HEK293 (cell line): ENCODE measurements around the gene HNRNPUL2.

ENCODE experiments used
- GLI2 ChIP-seq: fragments of 450-650 bp; formaldehyde crosslinking; IDR thresholded peaks from 2 replicates; pipeline ENCODE4; 2017; ENCODE audit warnings: missing biosample characterization, missing genetic modification characterization, low read depth, borderline replicate concordance
- HIC1 ChIP-seq: fragments of 450-650 bp; formaldehyde crosslinking; IDR thresholded peaks from 2 replicates; pipeline ENCODE4 v1.5.1; 2016; ENCODE audit warnings: missing biosample characterization, missing genetic modification characterization
- INSM2 ChIP-seq: fragments of 450-650 bp; formaldehyde crosslinking; IDR thresholded peaks from 2 replicates; pipeline ENCODE4 v1.5.1; 2016; ENCODE audit warnings: missing biosample characterization, missing genetic modification characterization
- MYNN ChIP-seq: fragments of 450-650 bp; formaldehyde crosslinking; IDR thresholded peaks from 2 replicates; pipeline ENCODE4 v1.5.1; 2016; ENCODE audit warnings: missing biosample characterization, missing genetic modification characterization, borderline replicate concordance
- TSHZ1 ChIP-seq: fragments of 450-650 bp; formaldehyde crosslinking; IDR thresholded peaks from 2 replicates; pipeline ENCODE4 v1.5.1; 2016; ENCODE audit warnings: missing biosample characterization, missing genetic modification characterization, borderline replicate concordance
- ZBTB1 ChIP-seq: fragments of 450-650 bp; formaldehyde crosslinking; IDR thresholded peaks from 2 replicates; pipeline ENCODE4 v1.5.1; 2016; ENCODE audit warnings: missing biosample characterization, missing genetic modification characterization
- ZBTB10 ChIP-seq: fragments of 450-650 bp; formaldehyde crosslinking; IDR thresholded peaks from 2 replicates; pipeline ENCODE4 v1.5.1; 2016; ENCODE audit warnings: missing biosample characterization, missing genetic modification characterization
- ZNF121 ChIP-seq: fragments of 450-650 bp; formaldehyde crosslinking; IDR thresholded peaks from 2 replicates; pipeline ENCODE4 v1.5.1; 2016; ENCODE audit warnings: missing biosample characterization, missing genetic modification characterization
- ZNF202 ChIP-seq: fragments of 450-650 bp; formaldehyde crosslinking; IDR thresholded peaks from 2 replicates; pipeline ENCODE4 v1.5.1; 2016; ENCODE audit warnings: missing biosample characterization, missing genetic modification characterization, borderline replicate concordance
- ZNF350 ChIP-seq: fragments of 450-650 bp; formaldehyde crosslinking; IDR thresholded peaks from 2 replicates; pipeline ENCODE4 v1.5.0; 2017; ENCODE audit warnings: missing biosample characterization, mild to moderate bottlenecking, missing genetic modification characterization
- ZNF518A ChIP-seq: fragments of 450-650 bp; formaldehyde crosslinking; conservative IDR thresholded peaks from 2 replicates; pipeline ENCODE4 v1.5.1; 2016; ENCODE audit warnings: low read depth, missing biosample characterization, missing genetic modification characterization
- ZNF529 ChIP-seq: fragments of 450-650 bp; formaldehyde crosslinking; IDR thresholded peaks from 2 replicates; pipeline ENCODE4 v1.5.1; 2017; ENCODE audit warnings: missing genetic modification characterization, missing biosample characterization; ENCODE audit not compliant: insufficient replicate concordance
- ZNF560 ChIP-seq: fragments of 450-650 bp; formaldehyde crosslinking; IDR thresholded peaks from 2 replicates; pipeline ENCODE4 v1.5.1; 2017; ENCODE audit warnings: missing biosample characterization, missing genetic modification characterization, borderline replicate concordance
- ZNF596 ChIP-seq: fragments of 450-650 bp; IDR thresholded peaks from 2 replicates; pipeline ENCODE4 v1.5.0; 2018; ENCODE audit warnings: missing biosample characterization, mild to moderate bottlenecking, missing genetic modification characterization, moderate library complexity
- ZNF629 ChIP-seq: fragments of 450-650 bp; formaldehyde crosslinking; IDR thresholded peaks from 2 replicates; pipeline ENCODE4 v1.5.1; 2017; ENCODE audit warnings: missing biosample characterization, missing genetic modification characterization
- ZNF692 ChIP-seq: fragments of 450-650 bp; formaldehyde crosslinking; IDR thresholded peaks from 2 replicates; pipeline ENCODE4 v1.5.1; 2016; ENCODE audit warnings: missing biosample characterization, missing genetic modification characterization
- ZNF76 ChIP-seq: fragments of 450-650 bp; formaldehyde crosslinking; IDR thresholded peaks from 2 replicates; pipeline ENCODE4; 2016; ENCODE audit warnings: low read depth, missing biosample characterization, missing genetic modification characterization, borderline replicate concordance
- ZSCAN4 ChIP-seq: fragments of 450-650 bp; formaldehyde crosslinking; IDR thresholded peaks from 2 replicates; pipeline ENCODE4 v1.5.1; 2017; ENCODE audit warnings: missing biosample characterization, missing genetic modification characterization

HNRNPUL2 gene

GRCh38 chr11:62727165-62727871 is at the start of gene HNRNPUL2 (continued):
- TF ChIP-seq INSM2 (tag by site-specific recombination) (peak; percentile 69; the same call in 1 of the 2 replicates), GLI2 (tag by site-specific recombination) (no peak), ZNF629 (peak; percentile 46; the same call in 1 of the 2 replicates), ZBTB1 (tag by site-specific recombination) (no peak), ZNF202 (tag by site-specific recombination) (no peak), ZNF350 (tag by site-specific recombination) (no peak), ZBTB10 (tag by site-specific recombination) (peak; percentile 62; the same call in 1 of the 2 replicates), TSHZ1 (tag by site-specific recombination) (no peak), ZNF121 (tag by site-specific recombination) (no peak), ZNF529 (tag by site-specific recombination) (no peak), ZNF596 (tag by site-specific recombination) (no peak), MYNN (tag by site-specific recombination) (no peak), ZNF76 (tag by site-specific recombination) (peak; percentile 51; the same call in 1 of the 2 replicates), HIC1 (tag by site-specific recombination) (peak; percentile 79), ZNF560 (tag by site-specific recombination) (no peak), ZNF518A (no peak), ZNF692 (peak; percentile 33; the same call in 1 of the 2 replicates), ZSCAN4 (tag by site-specific recombination) (no peak)
